GM18511 (cell line): ENCODE data around the gene TLR9.

Source experiments
- ATAC-seq: cut with Tn5 transposase; IDR thresholded peaks from one replicate; pipeline ENCODE4 v1.9.1; 2021; ENCODE audit warnings: mild to moderate bottlenecking, moderate library complexity; ENCODE audit not compliant: unreplicated experiment

The TLR9 gene

GRCh38 chr3:52247409-52248164 is 22.1 kb upstream of the TLR9 start:
- no peak for ATAC-seq

DNA sequence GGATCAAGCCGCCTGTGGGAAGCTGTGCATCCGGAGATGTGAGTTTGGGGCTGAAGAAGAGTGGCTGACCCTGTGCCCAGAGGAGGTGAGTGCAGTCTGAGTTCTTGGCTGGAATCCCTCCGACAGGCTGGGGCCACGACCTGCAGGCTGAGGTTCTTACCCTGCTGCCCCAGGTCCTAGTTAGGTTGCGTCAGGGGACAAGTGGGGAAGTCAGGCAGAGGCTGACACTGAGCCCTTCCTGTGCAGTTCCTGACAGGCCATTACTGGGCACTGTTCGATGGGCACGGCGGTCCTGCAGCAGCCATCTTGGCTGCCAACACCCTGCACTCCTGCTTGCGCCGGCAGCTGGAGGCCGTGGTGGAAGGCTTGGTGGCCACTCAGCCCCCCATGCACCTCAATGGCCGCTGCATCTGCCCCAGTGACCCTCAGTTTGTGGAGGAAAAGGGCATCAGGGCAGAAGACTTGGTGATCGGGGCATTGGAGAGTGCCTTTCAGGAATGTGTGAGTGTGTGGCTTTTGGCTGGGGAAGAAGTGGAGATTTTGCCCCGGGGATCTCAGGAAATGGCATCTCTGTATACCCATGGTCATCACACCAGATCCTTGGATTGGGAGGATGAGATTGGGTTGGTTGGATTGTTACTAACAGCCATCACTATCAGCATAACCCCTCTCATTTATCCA is 21.4 kb upstream of the TLR9 start:
- ATAC-seq = no peak

- ATAC-seq = no peak
Observed at GRCh38 chr3:52246264-52246620, 20.8 kb upstream of the TLR9 start.

- no peak for ATAC-seq
Observed at GRCh38 chr3:52245322-52246263, 20.1 kb upstream of the TLR9 start, which contains the start of gene PPM1M. PPM1M (plus strand) TSS chr3:52245759; CDS start chr3:52245825, 66 bp downstream.

GRCh38 chr3:52243791-52244628 is 18.6 kb upstream of the TLR9 start:
- ATAC-seq = peak; percentile 46

GRCh38 chr3:52242039-52242438 is 16.6 kb upstream of the TLR9 start:
- ATAC-seq = no peak

GRCh38 chr3:52240886-52241370 is 15.5 kb upstream of the TLR9 start:
- ATAC-seq = no peak

GRCh38 chr3:52240059-52240885 is 14.8 kb upstream of the TLR9 start:
- ATAC-seq = no peak

DNA sequence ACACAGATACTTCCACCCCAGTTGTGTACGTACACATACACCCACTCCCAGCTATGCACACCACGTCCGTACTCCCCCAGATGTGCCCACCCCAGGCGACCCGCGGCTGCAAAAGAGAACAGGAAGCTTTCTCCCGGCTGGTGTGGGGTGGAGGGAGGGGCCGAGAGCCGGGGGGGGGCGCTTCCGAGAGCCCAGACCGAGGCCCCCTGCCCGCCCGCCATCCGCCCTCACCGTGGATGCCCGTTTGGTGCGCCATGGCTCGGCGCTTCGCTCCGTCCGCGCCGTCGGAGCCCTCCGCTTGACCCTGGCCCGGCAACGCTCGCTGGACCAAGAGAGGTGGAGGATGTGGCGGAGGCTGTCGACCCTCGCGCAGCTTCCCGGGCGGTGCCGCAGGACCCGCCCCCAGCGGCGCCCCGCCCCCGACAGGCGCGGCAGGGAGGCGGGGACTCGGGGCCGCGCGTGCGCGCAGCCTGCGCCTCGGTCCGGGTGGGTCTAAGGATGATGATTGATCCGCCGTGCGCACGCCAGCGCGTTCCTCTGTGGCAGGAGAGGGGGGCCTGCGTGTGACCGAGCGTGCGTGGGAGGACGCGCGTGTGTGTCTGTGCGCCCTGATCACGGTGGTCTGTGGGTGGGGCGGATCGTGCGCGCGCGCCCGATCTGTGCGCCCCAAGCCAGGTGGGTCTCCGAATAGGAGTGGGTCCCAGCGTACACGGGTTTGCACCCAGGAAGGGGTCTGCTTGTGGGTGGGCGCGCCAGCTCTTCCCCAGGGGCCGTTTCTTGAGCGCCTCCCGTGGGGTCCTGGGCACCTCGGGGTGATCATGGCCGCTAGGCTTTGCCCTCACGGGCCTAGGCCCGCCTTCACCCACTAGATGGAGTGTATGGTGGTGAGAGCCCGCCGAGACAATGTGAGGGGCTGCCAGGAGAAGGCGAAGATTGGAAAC is 13.6 kb upstream of the TLR9 start, which contains the start of gene TWF2:
Gene TWF2 (minus strand): TSS at position 398 of the 941 bp plus-strand sequence. CDS start 142 bp downstream, at position 256.
- ATAC-seq = peak; percentile 81

GRCh38 chr3:52238193-52238760 is 12.8 kb upstream of the TLR9 start:
- no peak for ATAC-seq

GRCh38 chr3:52237657-52238172 is 12.3 kb upstream of the TLR9 start:
- no peak for ATAC-seq

DNA sequence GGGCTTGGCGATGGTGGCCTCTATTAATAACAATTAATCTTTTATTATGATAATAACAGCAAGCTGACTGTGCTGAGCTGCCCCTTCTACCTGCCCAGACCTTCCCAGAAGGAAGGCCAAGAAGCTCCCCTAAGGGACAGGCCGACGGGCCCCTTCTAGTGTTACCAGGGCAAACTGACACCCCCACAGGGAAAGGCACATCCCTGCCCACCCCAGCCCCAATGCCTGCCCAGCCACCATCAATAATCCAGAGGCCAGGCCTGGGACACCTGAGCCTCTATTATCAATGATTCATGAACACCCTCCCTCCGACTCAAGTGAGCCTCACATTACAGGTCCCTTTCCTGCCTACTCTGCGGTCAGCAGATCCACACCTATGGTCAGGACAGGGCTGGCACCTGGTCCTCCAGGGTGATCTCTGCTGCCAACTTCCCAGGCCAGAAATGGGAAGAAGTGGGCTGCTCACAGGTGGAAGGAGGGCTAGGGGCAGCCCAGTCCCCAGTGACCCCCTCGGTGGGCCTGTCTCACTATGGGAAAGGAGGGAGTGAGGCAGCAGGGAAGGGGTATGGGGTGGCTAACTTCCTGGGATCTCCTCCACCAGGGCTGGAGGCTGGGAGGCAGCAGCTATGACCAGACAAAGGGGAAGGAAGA is 11.7 kb upstream of the TLR9 start:
- no peak for ATAC-seq

- no peak for ATAC-seq
Observed at GRCh38 chr3:52236424-52236886, 11.0 kb upstream of the TLR9 start.

DNA sequence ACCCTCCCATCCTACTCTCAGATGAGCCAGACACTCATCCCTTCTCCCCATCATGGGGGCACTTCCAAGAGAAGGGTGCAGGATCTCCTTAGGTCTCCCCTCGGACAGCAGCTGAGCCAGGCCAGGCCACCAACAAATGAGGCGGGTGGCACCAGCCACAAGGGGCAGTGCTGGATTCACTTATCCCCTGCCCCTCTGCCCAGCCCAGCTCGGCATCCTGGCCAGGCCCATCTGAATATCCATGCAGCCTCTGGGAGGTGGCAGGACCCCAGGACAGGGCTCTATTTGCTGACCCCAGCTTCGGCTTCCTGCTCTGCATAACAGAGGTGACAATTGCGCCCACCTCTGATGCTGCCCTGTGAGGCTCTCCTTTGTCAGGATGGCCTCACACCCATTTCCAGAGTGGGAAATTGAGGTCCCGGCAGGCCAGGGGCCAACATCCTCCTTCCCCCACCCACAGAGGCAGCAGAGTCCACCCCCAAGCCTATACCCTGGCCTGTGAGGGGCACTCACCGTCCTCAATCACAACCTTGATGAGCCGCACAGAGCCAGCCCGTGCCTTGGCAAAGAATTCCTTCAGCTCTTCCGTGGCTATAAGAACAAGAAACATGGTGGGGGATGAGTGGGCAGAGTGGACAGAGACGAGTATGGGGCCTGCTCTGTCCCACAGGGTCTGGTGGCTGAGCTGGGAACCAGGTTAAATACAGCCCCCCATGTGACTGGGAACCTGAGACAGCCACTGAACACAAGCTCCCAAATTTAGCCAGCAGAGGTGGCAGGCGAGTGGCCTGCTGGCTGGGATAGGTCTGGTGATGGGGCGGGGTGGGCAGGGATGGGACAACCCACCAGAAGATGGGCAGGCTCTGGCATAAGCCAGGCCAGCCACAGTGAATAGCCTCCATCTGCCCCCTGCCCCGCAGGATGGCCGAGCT is 9.3 kb upstream of the TLR9 start:
- ATAC-seq = no peak

GRCh38 chr3:52233968-52234367 is 8.5 kb upstream of the TLR9 start:
- no peak for ATAC-seq

- ATAC-seq = no peak
Observed at GRCh38 chr3:52233108-52233591, 7.7 kb upstream of the TLR9 start.
